DLD1 (cell line): ENCODE measurements around the gene DENND1B.

Experiments used
- in situ Hi-C: cut with HindIII; loops from 2 replicates; pipeline ENCODE4 v1.10.0; 2017; ENCODE audit warnings: low sequenced_read_pairs

The DENND1B gene

DNA sequence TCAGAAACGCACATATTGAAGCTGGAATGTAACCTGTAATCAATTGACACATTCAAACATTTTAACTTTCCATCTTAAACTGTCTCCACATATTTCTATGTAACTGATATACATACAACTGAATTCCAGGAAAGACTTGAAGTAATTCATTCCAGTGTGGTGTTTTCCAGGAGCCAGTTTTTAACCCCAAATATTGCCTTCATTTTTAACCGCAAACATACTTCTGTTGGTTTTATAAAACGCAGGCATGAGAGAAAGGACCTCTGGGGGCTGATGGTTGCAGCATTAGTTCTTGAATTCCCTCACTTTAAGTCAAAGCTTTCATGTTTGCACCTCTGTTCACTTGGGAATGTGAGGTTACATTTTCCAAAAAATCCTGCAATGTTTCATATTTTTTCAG, 303.1 kb downstream of the DENND1B start:
- in situ Hi-C loops: no loop called here

DNA sequence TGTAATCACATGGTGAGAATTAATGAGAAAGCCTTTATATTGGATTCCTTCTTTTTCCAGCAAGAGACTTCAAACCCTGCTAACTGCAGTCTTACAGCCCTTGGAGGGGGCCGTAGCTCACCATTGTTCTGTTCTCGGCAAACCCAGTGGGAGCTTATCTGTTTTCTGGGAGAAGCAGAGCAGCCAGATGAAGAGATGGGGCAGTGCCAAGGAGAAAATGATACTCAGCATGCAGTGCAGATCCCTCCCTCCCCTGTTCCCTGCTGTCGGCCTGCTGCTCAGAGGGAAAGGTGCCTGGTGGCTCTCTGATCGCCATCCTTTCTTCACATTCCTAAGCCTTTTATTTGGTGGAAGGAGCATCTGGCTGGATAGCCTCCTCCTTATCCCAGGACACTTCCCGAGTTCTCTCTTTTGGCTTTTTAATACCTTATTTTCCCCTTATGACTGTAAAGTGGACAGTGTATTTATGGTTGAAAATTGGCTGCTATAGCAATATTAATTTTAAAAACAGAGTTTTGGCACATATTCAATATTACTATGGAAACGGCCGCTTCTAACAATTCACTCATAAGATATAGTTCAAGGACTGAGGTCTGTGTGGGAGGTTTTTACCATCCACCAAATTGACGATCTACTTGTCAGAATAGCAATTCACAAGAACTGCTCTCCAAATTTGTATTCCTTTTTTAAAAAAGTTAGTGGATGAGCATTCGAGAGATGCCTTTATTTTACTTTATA, 303.9 kb downstream of the DENND1B start:
- in situ Hi-C loops: no loop called here

DNA sequence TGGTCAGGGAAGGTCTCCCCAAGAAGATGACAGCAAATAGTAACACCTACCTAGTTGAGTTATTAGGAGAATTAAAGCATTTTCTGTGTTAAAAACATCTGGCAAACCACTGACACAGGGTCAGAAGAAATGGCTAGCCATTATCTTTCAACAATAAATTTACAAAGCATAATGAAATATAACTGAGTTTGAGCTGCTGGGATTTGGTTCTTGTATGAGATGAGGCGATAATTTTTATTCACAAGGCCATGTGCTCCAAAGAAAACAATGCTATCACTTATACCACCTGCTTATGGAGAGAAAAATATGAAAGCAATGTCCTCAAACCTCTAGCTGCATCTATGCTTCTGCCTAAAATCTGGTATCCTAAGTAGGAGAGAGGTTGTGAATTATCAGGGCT, 304.9 kb downstream of the DENND1B start:
- in situ Hi-C loops: no loop called here

DNA sequence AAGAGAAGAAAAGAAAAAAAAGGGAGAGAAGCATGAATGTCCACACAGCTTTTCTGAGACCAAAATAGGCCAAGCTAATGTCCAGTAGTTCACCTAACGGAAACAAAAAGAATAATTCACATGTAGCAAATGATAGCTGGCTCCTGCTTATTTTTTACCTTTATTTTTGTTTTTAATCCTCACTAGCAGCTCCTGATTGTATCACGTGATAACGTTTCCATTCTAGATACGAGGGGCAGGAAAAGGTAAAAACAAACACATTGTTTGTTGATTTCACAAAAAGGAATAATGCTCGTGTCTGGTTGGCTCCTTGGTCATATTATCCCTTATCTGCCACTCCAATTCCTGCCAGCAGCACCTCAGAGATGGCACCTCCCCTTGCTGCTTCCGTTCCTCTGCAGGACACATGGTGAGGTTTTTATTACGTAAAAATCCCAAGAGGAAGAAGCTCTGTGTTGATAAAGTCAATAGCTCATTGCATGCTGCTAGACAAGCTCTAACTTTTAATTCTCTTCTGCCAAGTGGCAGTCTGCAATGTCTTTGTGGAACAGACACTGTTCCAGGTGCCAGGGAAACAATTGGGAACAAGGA, 305.6 kb downstream of the DENND1B start:
- in situ Hi-C loops: no loop called here

DNA sequence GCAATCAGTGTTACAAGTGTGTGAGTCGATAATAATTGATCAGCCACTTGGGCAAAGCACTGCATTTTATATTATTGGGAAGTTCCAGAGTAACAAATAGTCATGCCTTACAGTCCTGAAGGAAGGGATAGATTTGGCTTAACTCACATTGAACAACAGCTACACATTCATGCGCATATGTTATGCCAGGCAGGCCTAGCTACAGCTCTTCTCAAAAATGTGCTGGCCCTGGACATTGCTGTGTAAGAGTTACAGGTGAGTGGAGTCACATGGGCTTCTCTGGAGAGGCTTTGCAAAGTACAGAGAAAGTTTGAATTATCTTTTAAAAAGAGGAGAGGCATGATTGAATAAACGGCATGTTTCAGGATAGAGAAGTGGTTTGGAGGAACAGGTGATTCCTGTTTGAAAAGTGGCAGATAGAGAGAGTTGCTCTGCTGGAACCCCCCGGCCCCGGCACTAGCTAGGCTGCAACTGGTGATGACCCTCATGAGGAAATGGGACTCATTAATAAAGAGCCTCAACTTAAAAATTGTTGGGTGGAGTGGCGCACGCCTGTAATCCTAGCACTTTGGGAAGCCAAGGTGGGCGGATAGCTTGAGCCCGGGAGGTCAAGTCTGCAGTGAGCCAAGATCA, 306.6 kb downstream of the DENND1B start:
- in situ Hi-C loops: no loop called here

DNA sequence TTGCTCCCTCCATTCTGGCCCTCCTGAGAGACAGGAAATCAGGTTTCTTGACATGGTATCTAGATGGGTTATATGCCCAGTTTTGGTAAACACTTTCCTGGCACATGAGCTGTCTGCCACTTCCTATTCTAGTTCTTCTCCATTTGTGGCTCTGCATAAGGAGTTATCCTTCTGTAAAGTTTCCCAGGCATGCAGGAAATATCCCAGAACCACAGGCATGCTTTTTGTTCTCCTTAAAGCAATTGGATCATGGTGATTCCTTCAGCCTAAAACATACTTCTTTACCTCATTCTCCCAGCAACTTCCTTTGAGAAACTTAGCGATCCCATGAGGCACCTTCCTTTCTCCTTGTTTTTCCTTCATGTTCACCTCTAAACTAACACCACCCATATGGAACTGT, 307.4 kb downstream of the DENND1B start:
- in situ Hi-C loops: no loop called here

DNA sequence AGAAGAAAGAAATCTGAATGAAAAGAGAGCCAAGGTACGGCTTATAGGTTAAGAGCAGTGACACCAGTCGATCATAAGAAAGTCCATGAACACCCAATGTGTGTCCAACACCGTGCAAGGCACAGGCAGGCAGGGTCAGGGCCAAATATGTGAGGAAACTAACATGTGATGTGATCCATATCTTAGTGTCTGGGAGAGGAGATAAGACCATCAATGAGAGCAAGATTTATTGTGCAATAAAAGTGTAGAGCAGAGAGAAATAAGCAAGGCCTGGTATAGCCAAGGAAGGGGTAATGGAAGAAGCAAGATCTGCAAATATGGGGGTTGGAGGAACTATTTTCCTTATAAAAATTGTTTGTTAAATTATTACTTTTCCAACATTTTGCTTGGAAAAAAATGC, 308.5 kb downstream of the DENND1B start:
- in situ Hi-C loops: no loop called here

DNA sequence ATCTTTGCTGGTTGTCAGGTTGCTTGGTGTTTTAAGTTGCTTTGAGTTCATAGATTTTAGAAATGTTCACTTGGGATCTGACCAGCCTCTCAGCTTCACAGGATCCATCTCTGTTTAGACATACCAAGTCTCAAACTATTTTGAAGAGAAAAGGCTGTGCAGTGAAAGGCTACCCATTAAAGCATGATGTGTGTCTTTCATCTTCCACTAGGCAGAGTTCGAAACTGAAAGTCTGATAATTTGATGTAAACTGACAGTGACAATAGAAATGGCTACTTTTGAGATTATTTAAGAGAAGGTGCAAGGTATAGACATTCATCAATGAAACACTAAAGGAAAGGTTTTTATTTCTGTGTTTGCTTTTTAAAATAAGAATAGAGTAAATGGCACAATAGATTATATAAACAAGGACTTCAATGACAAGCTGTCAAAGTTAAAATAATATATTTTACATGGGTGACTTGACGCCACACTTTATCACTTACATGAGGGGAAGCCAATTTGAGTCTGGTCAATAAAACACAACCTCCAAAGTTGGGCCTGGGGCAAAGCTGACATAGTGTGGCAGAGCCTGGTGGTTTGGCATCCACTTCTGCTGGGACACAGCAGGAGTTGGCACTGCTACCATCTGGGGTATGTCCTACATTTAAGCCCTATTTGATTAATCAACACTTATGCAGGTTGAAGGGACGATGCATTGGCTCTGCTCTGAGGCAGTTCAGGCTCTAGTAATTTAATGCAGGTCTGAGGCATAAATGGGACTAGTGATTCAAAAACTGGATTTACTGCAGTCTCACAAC, 309.6 kb downstream of the DENND1B start:
- in situ Hi-C loops: no loop called here

DNA sequence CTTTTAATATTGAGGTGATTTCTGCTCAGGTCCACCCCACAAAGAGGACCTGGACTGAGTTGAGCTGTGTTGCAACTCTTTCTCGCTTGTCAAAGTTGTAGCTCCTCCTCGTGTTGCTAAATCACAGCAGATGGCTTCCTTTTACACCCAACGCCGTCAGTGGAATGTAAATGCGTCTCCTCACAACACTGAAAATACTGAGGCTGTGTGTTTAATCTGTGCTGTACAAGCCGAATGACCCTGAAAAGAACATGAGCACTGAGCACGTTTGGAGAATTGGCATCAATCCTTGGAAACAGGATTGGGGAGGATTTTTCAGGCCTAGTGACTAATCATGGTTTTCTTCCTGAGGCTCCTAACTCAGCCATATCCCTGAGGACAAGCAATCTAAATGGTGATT, 311.2 kb downstream of the DENND1B start:
- in situ Hi-C loops: no loop called here

DNA sequence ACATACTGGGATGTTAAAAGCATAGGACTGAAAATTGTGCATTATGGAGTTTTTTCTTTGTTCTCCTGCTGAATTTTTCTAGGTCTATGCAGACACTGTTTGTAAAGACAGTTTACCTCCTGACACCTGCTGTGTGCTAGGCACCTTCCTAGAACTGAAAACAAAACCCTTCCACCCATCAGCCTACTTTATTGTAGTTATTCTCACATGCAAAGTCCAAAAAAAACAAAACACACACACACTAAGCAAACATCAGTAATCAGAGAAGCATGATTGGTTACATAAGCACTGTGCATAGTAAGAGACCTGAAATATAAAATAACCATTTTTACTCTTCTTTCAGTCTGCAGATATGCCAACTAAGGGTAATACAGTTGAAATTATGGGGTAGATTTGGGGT, 312.1 kb downstream of the DENND1B start:
- in situ Hi-C loops: no loop called here

DNA sequence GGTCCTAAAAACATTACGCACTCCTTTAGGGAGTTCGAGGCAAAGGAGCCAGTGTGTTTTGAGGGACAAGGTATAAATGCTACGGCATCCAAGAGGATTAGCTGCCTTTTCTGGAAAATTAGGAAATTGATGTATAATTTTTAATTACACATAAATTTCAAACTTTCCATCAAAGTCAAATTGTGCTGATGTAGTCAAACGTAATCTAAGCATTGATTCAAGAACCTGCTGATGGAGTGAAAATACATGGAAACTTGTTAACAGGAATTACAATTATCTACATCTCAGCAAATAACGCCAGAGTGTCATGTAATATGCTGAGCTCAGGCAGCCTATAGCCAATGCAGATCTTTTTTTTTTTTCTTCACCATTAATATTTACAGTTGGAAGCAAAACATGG, 312.7 kb downstream of the DENND1B start:
- in situ Hi-C loops: no loop called here
